NCI-H2029 treated with DMSO at 0.1 percent for 48 hours (cell line): ENCODE data around the gene FNDC3B.
"Not testable (repeated sequence)": the region's sequence is repeated elsewhere in the genome, so short reads cannot be mapped to it uniquely, and the experiment has no call there.

ENCODE experiments used
- DNase-seq: peaks from one replicate; lab custom pipeline; 2025; lab: John Stamatoyannopoulos, UW

The FNDC3B gene

GRCh38 chr3:172033396-172033795 is 6.0 kb upstream of the FNDC3B start:
- no peak for DNase-seq

- no peak for DNase-seq
Measured at GRCh38 chr3:172034786-172035685, 4.3 kb upstream of the FNDC3B start.

GRCh38 chr3:172036541-172037215 is 2.7 kb upstream of the FNDC3B start:
- no peak for DNase-seq

DNA sequence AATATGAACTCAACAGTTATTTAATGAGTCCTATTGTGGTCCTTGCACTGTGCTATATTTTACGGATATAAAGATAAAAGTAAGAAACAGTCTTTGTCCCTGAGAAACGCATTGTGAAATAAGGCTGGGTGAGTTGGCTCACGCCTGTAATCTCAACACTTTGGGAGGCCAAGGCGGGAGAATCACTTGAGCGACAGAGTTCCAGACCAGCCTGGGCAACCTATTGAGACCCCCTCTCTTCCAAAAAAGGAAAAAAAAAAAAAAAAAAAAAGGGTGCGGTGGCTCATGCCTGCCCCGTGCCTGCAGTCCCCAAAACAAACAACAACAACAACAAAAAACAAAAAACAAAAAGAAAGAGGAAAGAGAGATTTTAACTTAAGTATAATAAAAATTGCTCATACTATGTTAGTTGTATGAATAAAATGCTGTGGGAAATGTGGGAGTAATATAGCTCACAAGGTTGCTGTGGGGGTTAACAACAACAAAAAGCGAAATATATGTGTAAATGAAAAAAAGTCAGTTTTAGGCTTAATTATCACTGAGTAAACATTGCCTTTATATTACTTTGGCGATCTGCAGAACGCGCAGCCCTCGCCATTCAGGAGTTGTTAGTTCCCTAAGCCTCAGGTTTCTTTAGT is 461 bp upstream of the FNDC3B start:
- DNase-seq, result no peak

GRCh38 chr3:172040078-172040980 is 951 bp downstream of the FNDC3B start:
- peak; percentile 15 for DNase-seq

- DNase-seq, result no peak
Measured at GRCh38 chr3:172040981-172041963, 1.9 kb downstream of the FNDC3B start.

DNA sequence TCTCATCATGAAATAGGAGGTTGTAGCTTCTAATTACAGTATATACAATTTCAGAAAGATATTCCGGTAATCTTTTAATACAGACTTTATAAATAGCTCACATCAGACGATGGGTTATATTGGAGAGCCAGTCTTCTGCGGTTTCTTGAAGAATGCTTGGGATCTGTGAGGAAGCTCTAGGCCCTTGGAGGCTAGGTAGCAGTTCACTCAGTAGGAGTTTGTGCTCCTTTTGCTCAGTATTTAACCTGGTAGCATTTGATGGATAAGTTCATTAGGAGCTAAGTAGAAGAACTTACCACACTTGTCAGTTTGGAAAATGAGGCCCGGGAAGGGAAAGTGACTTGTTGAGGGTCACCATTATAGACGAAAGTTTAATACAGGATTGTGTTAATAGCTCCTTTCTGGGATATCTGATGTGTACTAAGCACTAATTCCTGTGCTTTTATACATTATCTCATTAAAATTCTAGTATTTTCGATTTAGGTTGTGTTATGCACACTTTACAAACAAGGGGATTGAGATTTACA is 2.8 kb downstream of the FNDC3B start:
- no peak for DNase-seq

DNA sequence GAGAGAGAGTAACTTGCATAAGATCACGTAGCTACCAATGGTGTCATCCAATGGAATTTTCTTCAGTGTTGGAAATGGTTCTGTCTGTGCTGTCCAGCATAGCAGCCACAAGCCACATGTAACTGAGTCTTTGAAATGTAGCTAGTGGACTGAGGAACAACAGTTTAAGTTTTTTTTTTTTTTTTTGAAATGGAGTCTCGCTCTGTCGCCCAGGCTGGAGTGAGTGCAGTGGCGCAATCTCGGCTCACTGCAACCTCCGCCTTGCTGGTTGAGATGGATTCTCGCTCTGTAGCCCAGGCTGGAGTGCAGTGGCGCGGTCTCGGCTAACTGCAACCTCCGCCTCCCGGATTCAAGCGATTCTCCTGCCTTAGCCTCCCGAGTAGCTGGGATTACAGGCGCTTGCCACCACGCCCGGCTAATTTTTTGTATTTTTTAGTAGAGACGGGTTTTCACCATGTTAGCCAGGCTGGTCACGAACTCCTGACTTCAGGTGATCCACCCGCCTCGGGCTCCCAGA is 3.3 kb downstream of the FNDC3B start:
- not testable (repeated sequence) for DNase-seq

- DNase-seq, result no peak
Measured at GRCh38 chr3:172043233-172043632, 3.9 kb downstream of the FNDC3B start.

- no peak for DNase-seq
Measured at GRCh38 chr3:172043766-172044165, 4.4 kb downstream of the FNDC3B start.

- DNase-seq, result no peak
Measured at GRCh38 chr3:172044833-172045585, 5.6 kb downstream of the FNDC3B start.

GRCh38 chr3:172046268-172046915 is 7.0 kb downstream of the FNDC3B start:
- DNase-seq, result no peak

DNA sequence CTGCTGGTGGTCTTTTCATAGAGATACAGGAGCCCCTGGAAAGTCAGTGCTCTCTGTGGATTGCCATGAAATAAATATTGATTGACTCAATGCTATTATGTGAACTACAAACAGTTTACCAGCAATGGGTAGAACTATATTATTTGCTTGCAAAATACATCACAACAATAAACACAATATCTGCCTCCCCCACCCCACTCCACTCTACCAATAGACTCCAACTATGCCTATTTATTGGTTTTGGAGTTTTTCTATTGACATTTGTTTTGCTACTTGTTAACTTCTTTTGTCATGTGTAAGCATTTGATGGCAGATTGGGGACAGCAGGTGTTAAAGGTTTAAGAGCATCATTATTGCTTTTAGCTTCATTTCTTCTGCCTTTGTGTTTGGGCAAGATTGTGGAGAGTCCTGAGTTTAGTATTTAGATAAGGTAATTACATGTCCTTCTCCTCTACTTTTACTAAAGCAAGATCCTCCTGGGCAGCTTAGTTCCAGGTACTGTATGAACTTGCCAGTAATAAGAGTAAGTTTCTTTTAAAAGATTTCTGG is 8.3 kb downstream of the FNDC3B start:
- DNase-seq, result no peak

DNA sequence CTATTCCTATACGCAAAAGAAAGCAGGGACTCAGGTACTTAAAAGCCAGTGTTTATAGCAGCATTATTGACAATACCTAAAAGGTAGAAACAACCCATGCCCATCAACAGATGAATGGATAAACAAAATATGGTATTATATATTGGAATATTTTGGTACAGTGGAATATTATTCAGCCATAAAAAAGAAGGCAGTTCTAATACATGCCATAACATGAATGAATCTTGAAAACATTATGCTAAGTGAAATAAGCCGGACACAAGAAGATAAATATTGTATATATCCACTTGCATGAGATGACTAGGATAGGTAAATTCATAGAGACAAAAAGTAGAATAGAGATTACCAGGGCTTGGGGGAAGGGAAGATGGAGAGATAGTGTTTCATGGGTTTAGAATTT is 9.2 kb downstream of the FNDC3B start:
- no peak for DNase-seq

DNA sequence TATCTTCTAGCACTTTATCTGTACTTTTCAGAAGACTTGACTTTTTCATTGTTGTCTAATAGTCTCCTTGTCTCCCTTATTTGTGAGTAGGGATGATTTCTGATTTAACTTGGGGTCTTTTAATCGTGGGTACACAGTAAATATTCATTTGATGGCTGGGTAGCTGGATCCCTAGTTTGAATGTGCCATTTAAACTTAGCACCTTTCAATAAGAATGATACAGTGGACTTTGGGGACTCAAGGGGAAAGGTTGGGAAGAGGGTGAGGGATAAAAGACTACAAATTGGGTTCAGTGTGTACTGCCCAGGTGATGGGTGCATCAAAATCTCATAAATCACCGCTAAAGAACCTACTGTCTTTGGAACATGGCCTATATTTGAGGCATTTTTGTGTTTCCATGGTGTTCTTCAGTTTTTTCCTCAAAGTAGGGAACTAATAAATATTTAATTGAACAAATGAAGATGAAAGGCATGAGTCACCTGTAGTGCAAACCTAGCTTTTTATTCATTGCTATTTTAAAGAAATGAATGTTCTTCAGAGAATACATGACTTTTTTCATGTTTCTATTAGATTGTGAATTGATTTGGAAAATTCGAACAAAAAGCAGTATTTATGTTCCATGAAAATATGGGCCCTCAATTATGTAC is 12.1 kb downstream of the FNDC3B start:
- DNase-seq, result no peak

DNA sequence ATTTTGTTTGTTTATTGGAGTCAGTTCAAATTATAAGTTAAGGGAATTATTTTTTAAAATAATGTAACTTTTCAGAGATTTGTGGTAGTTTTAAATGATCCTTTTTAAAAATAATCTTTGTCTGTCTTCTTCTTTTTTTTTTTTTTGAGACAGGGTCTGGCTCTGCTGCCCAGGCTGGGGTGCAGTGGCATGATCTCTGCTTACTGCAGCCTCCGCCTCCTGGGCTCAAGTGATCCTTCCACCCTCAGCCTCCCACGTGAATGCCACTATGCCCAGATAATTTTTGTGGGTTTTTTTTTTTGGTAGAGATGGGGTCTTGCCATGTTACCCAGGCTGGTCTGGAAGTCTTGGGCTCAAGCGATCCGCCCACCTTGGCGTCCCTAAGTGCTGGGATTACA is 12.6 kb downstream of the FNDC3B start:
- no peak for DNase-seq

- DNase-seq, result no peak
Measured at GRCh38 chr3:172052405-172052804, 13.0 kb downstream of the FNDC3B start.
